H9 (cell line): ENCODE results near the gene CDC6. TPM values are rescaled to one million over a fixed set of nuclear protein-coding genes. Genes with fewer than 3 reads are reported as not detected.

Experiments used
- DNase-seq: peaks from one replicate; pipeline ENCODE4 v3.0.0-alpha.2; 2017
- H2AFZ ChIP-seq: one replicate; pipeline ENCODE4 v1.6.1; 2013; ENCODE audit warnings: mild to moderate bottlenecking, low read length, control low read depth, moderate library complexity
- H2AK5ac ChIP-seq: 2 replicates; pipeline ENCODE4 v1.6.1; 2013; ENCODE audit warnings: low read length, control low read depth, mixed read lengths; ENCODE audit not compliant: insufficient read length
- H2BK120ac ChIP-seq: one replicate; pipeline ENCODE4 v1.6.1; 2013; ENCODE audit warnings: low read depth, mild to moderate bottlenecking, low read length, control low read depth, inconsistent platforms; ENCODE audit not compliant: poor library complexity, severe bottlenecking
- H2BK12ac ChIP-seq: 2 replicates; pipeline ENCODE4 v1.6.1; 2013; ENCODE audit warnings: low read length, control low read depth, mixed read lengths, low read depth; ENCODE audit not compliant: insufficient read length
- H2BK15ac ChIP-seq: 2 replicates; pipeline ENCODE4 v1.6.1; 2013; ENCODE audit warnings: low read depth, low read length, control low read depth
- H2BK20ac ChIP-seq: one replicate; pipeline ENCODE4 v1.6.1; 2013; ENCODE audit warnings: low read depth, mild to moderate bottlenecking, low read length, control low read depth, inconsistent platforms; ENCODE audit not compliant: poor library complexity, severe bottlenecking
- H2BK5ac ChIP-seq: 2 replicates; pipeline ENCODE4 v1.6.1; 2013; ENCODE audit warnings: low read length, control low read depth, mixed read lengths; ENCODE audit not compliant: insufficient read length
- H3K14ac ChIP-seq: 2 replicates; pipeline ENCODE4 v1.6.1; 2013; ENCODE audit warnings: low read length, control low read depth; ENCODE audit not compliant: insufficient read depth
- H3K18ac ChIP-seq: 2 replicates; pipeline ENCODE4 v1.6.1; 2013; ENCODE audit warnings: low read depth, mild to moderate bottlenecking, mixed read lengths, low read length, control low read depth; ENCODE audit not compliant: insufficient read length
- H3K23ac ChIP-seq: 2 replicates; pipeline ENCODE4 v1.6.1; 2013; ENCODE audit warnings: low read length, control low read depth, mixed read lengths, low read depth; ENCODE audit not compliant: insufficient read length
- H3K23me2 ChIP-seq: 2 replicates; pipeline ENCODE4 v1.6.1; 2013; ENCODE audit warnings: low read depth, mild to moderate bottlenecking, mixed read lengths, low read length, control low read depth; ENCODE audit not compliant: insufficient read length, poor library complexity, severe bottlenecking
- H3K27ac ChIP-seq: 2 replicates; pipeline ENCODE4 v1.5.1; 2013; ENCODE audit warnings: low read length, control low read depth, mixed read lengths, low read depth; ENCODE audit not compliant: insufficient read length
- H3K27me3 ChIP-seq: 2 replicates; pipeline ENCODE4 v1.6.1; 2013; ENCODE audit warnings: low read length, control low read depth, inconsistent platforms; ENCODE audit not compliant: insufficient read depth
- H3K4ac ChIP-seq: 2 replicates; pipeline ENCODE4 v1.6.1; 2013; ENCODE audit warnings: low read depth, mild to moderate bottlenecking, control low read depth, inconsistent platforms, low read length, moderate library complexity
- H3K4me1 ChIP-seq: 2 replicates; pipeline ENCODE4 v1.6.1; 2013; ENCODE audit warnings: low read length, control low read depth, inconsistent platforms; ENCODE audit not compliant: insufficient read depth
- H3K4me2 ChIP-seq: 2 replicates; pipeline ENCODE4 v1.6.1; 2013; ENCODE audit warnings: low read length, control low read depth, mixed read lengths; ENCODE audit not compliant: insufficient read length, insufficient read depth
- H3K56ac ChIP-seq: 2 replicates; pipeline ENCODE4 v1.6.1; 2013; ENCODE audit warnings: low read depth, mild to moderate bottlenecking, mixed read lengths, low read length, control low read depth; ENCODE audit not compliant: insufficient read length
- H3K79me1 ChIP-seq: 2 replicates; pipeline ENCODE4 v1.6.1; 2013; ENCODE audit warnings: low read depth, mild to moderate bottlenecking, moderate library complexity, low read length, control low read depth, inconsistent platforms; ENCODE audit not compliant: insufficient read depth, poor library complexity, severe bottlenecking
- H3K79me2 ChIP-seq: 2 replicates; pipeline ENCODE4 v1.6.1; 2013; ENCODE audit warnings: low read length, control low read depth, inconsistent platforms; ENCODE audit not compliant: insufficient read depth
- H3K9ac ChIP-seq: 2 replicates; pipeline ENCODE4 v1.6.1; 2013; ENCODE audit warnings: low read length, control low read depth, mixed read lengths; ENCODE audit not compliant: insufficient read length; ENCODE audit errors: extremely low read depth
- H3K9me3 ChIP-seq: one replicate; pipeline ENCODE4 v1.6.1; 2013; ENCODE audit warnings: low read depth, low read length, inconsistent platforms; ENCODE audit not compliant: control insufficient read depth
- H3T11ph ChIP-seq: one replicate; pipeline ENCODE4 v1.6.1; 2013; ENCODE audit warnings: mild to moderate bottlenecking, low read length, control low read depth, inconsistent platforms
- H4K20me1 ChIP-seq: one replicate; pipeline ENCODE4 v1.6.1; 2013; ENCODE audit not compliant: control insufficient read depth, insufficient read length, insufficient read depth
- H4K5ac ChIP-seq: 2 replicates; pipeline ENCODE4 v1.6.1; 2013; ENCODE audit warnings: low read depth, mild to moderate bottlenecking, mixed read lengths, low read length, control low read depth; ENCODE audit not compliant: insufficient read length
- H4K8ac ChIP-seq: replicated peaks from 2 replicates; pipeline ENCODE4 v1.6.1; 2013; ENCODE audit warnings: low read length, control low read depth, mixed read lengths, low read depth; ENCODE audit not compliant: insufficient read length
- H4K91ac ChIP-seq: 2 replicates; pipeline ENCODE4 v1.6.1; 2013; ENCODE audit warnings: low read depth, mild to moderate bottlenecking, moderate library complexity, mixed read lengths, low read length, control low read depth; ENCODE audit not compliant: insufficient read length
- H3K27ac Mint-ChIP-seq, 3 experiments: 2 replicates in 2 of 3; 3 replicates in 1 of 3; pipeline ENCODE4 v1.8.0; 2020 to 2021; ENCODE audit warnings: mixed read lengths in 3 of 3, mild to moderate bottlenecking in 1 of 3, moderate library complexity in 1 of 3
- H3K27me3 Mint-ChIP-seq: 2 replicates; pipeline ENCODE4 v1.8.0; 2021; ENCODE audit warnings: low read depth, mild to moderate bottlenecking, moderate library complexity, mixed read lengths
- H3K36me3 Mint-ChIP-seq, 3 experiments: 2 replicates in 2 of 3; 3 replicates in 1 of 3; pipeline ENCODE4 v1.8.0; 2020 to 2021; ENCODE audit warnings: low read depth in 3 of 3, mixed read lengths in 3 of 3; ENCODE audit not compliant: insufficient read depth in 1 of 3
- H3K4me1 Mint-ChIP-seq, 2 experiments: 2 replicates each; pipeline ENCODE4 v1.8.0; 2020; ENCODE audit warnings: mixed read lengths in 2 of 2
- H3K4me3 Mint-ChIP-seq, 2 experiments: 2 replicates in 1 of 2; 3 replicates in 1 of 2; pipeline ENCODE4 v1.8.0; 2020 to 2021; ENCODE audit warnings: mild to moderate bottlenecking in 2 of 2, mixed read lengths in 2 of 2, moderate library complexity in 1 of 2
- H3K9me3 Mint-ChIP-seq, 2 experiments: 2 replicates in 1 of 2; 3 replicates in 1 of 2; pipeline ENCODE4 v1.8.0; 2020; ENCODE audit warnings: mild to moderate bottlenecking in 2 of 2, mixed read lengths in 2 of 2, moderate library complexity in 1 of 2
- WGBS: extraction: QIAGEN DNeasy Blood & Tissue Kit; methylation state at CpG from one replicate; pipeline ENCODE4 v1.1.7; 2013; ENCODE audit warnings: missing lambda C conversion rate, low lambda C conversion rate, mixed read lengths; ENCODE audit not compliant: insufficient read length; ENCODE audit errors: extremely low coverage; 5-methylcytosine and 5-hydroxymethylcytosine counted together
- total RNA-seq: library from RNA; stranded (reverse); gene quantifications from 2 replicates; pipeline ENCODE4 v1.2.1, GENCODE V29; 2021
- TF ChIP-seq, protein P1 (sequence below): fragments of 200-600 bp; sonication (generic); conservative IDR thresholded peaks from 3 replicates; pipeline ENCODE4 v1.8.0; 2021; ENCODE audit warnings: antibody characterized with exemption, mild to moderate bottlenecking

CDC6 gene
- total RNA-seq, 1 experiment from 2014 or later: 131 TPM

- H3K9me3 ChIP-seq: no peaks in the 10 kb centered on the region
- TF ChIP-seq, protein P1, sequence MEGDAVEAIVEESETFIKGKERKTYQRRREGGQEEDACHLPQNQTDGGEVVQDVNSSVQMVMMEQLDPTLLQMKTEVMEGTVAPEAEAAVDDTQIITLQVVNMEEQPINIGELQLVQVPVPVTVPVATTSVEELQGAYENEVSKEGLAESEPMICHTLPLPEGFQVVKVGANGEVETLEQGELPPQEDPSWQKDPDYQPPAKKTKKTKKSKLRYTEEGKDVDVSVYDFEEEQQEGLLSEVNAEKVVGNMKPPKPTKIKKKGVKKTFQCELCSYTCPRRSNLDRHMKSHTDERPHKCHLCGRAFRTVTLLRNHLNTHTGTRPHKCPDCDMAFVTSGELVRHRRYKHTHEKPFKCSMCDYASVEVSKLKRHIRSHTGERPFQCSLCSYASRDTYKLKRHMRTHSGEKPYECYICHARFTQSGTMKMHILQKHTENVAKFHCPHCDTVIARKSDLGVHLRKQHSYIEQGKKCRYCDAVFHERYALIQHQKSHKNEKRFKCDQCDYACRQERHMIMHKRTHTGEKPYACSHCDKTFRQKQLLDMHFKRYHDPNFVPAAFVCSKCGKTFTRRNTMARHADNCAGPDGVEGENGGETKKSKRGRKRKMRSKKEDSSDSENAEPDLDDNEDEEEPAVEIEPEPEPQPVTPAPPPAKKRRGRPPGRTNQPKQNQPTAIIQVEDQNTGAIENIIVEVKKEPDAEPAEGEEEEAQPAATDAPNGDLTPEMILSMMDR: peak; percentile 63
- peaks cover 60% of the 10 kb centered on the region for H3K27me3 Mint-ChIP-seq
- WGBS: no CpG with 5 or more reads among the region's 6 CpGs
- peaks cover 4% of the 10 kb centered on the region for H4K20me1 ChIP-seq
- H3K27ac ChIP-seq: no peak overlapping the region
- peaks cover 8% of the 10 kb centered on the region; the same call in 1 of the 2 replicates for H3K4me1 ChIP-seq
- H3K79me2 ChIP-seq: no peaks in the 10 kb centered on the region; the same call in 1 of the 2 replicates
- peak overlapping the region in 1 of 3 experiments; percentile 80; a peak in 3 of 7 replicates for H3K27ac Mint-ChIP-seq
- H3K9me3 Mint-ChIP-seq: no peaks in the 10 kb centered on the region
- H3K4me3 Mint-ChIP-seq: peak overlapping the region; percentile 80 to 94
- no peak overlapping the region for H3K9ac ChIP-seq
- H4K5ac ChIP-seq: no peak overlapping the region
- H2BK5ac ChIP-seq: no peak overlapping the region
- no peak overlapping the region for H3T11ph ChIP-seq
- H2BK15ac ChIP-seq: no peak overlapping the region
- H4K91ac ChIP-seq: no peak overlapping the region
- peaks cover 5% of the 10 kb centered on the region; the same call in 1 of the 2 replicates for H3K27me3 ChIP-seq
- H3K23me2 ChIP-seq: peaks cover 26% of the 10 kb centered on the region
- no peak overlapping the region for H3K56ac ChIP-seq
- no peaks in the 10 kb centered on the region for H3K79me1 ChIP-seq
- H3K14ac ChIP-seq: no peak overlapping the region
- H2BK120ac ChIP-seq: no peak overlapping the region
- H2BK20ac ChIP-seq: no peak overlapping the region
- peaks cover 59 to 80% of the 10 kb centered on the region in 2 experiments for H3K4me1 Mint-ChIP-seq
- H2BK12ac ChIP-seq: no peak overlapping the region
- H3K36me3 Mint-ChIP-seq: no peaks in the 10 kb centered on the region; a peak in 1 of 7 replicates
- H4K8ac ChIP-seq: no peak overlapping the region
- H2AFZ ChIP-seq: no peak overlapping the region
- peak; percentile 85 for DNase-seq
- H3K4me2 ChIP-seq: peak overlapping the region; percentile 68
- H3K18ac ChIP-seq: no peak overlapping the region
- no peak overlapping the region for H3K4ac ChIP-seq
- no peak overlapping the region for H3K23ac ChIP-seq
- H2AK5ac ChIP-seq: no peak overlapping the region
These were observed 29.7 kb downstream of the CDC6 start for GRCh38 chr17:40317345-40317873.
